GM21528 (cell line): ENCODE measurements around the gene PTGFRN.

ENCODE experiments used
- ATAC-seq: cut with Tn5 transposase; IDR thresholded peaks from one replicate; pipeline ENCODE4 v1.9.1; 2021; ENCODE audit warnings: mild to moderate bottlenecking, moderate library complexity; ENCODE audit not compliant: unreplicated experiment, low FRiP score

The PTGFRN gene

GRCh38 chr1:116940814-116941599 is 31.3 kb downstream of the PTGFRN start:
- no peak for ATAC-seq

- ATAC-seq, result no peak
These were observed 32.0 kb downstream of the PTGFRN start for GRCh38 chr1:116941670-116942069.

GRCh38 chr1:116942344-116942743 is 32.6 kb downstream of the PTGFRN start:
- ATAC-seq, result no peak

GRCh38 chr1:116943438-116943837 is 33.7 kb downstream of the PTGFRN start:
- ATAC-seq, result no peak

- ATAC-seq, result no peak
These were observed 34.9 kb downstream of the PTGFRN start for GRCh38 chr1:116944613-116945012.

GRCh38 chr1:116945421-116945820 is 35.7 kb downstream of the PTGFRN start:
- no peak for ATAC-seq

GRCh38 chr1:116945996-116946395 is 36.3 kb downstream of the PTGFRN start:
- ATAC-seq, result no peak

- no peak for ATAC-seq
These were observed 37.6 kb downstream of the PTGFRN start for GRCh38 chr1:116947092-116947860.

GRCh38 chr1:116948046-116948445 is 38.3 kb downstream of the PTGFRN start:
- ATAC-seq, result no peak

- no peak for ATAC-seq
These were observed 38.9 kb downstream of the PTGFRN start for GRCh38 chr1:116948642-116949041.

- no peak for ATAC-seq
These were observed 39.7 kb downstream of the PTGFRN start for GRCh38 chr1:116949213-116949985.

- no peak for ATAC-seq
These were observed 40.9 kb downstream of the PTGFRN start for GRCh38 chr1:116950517-116951199.

- no peak for ATAC-seq
These were observed 41.7 kb downstream of the PTGFRN start for GRCh38 chr1:116951200-116951935.

GRCh38 chr1:116952738-116953275 is 43.1 kb downstream of the PTGFRN start:
- no peak for ATAC-seq

- ATAC-seq, result no peak
These were observed 44.7 kb downstream of the PTGFRN start for GRCh38 chr1:116954440-116954839.

- no peak for ATAC-seq
These were observed 46.7 kb downstream of the PTGFRN start for GRCh38 chr1:116956378-116956777.

GRCh38 chr1:116957646-116958045 is 47.9 kb downstream of the PTGFRN start:
- no peak for ATAC-seq

- no peak for ATAC-seq
These were observed 48.4 kb downstream of the PTGFRN start for GRCh38 chr1:116958110-116958509.

GRCh38 chr1:116958977-116959376 is 49.3 kb downstream of the PTGFRN start:
- no peak for ATAC-seq

- ATAC-seq, result no peak
These were observed 51.9 kb downstream of the PTGFRN start for GRCh38 chr1:116961606-116962005.
